H1 (cell line): Measurements from ENCODE around the gene SEC24B. TPM values are rescaled to one million over a fixed set of nuclear protein-coding genes. Genes with fewer than 3 reads are reported as not detected.

ENCODE experiments used
- polyA plus RNA-seq, 7 experiments: library from polyadenylated mRNA; depleted of rRNA in 3 of 7; stranded (reverse) in 5 of 7; unstranded in 2 of 7; fragments of >200 nt in 5 of 7; fragments of 200-250 nt in 2 of 7; gene quantifications; 1 replicate in 5 of 7; 2 replicates in 1 of 7; 4 replicates in 1 of 7; pipeline versions ENCODE4 v1.2.1 to v1.2.3, GENCODE V29; 2011 to 2013; ENCODE audit warnings: missing spikeins in 2 of 7, mixed read lengths in 2 of 7
- total RNA-seq: library from RNA; stranded (reverse); fragmentation: NEBNext Ultra II Directional; extraction: Animal tissue kit (Norgen Biotek cat#: 25700); gene quantifications from 2 replicates; pipeline ENCODE4 v1.2.1, GENCODE V29; 2021
- TF ChIP-seq, protein P1 (sequence below), 3 experiments: IDR thresholded peaks; 1 replicate in 2 of 3; 2 replicates in 1 of 3; pipeline versions ENCODE4 v1.5.1 to v1.6.1; 2011; ENCODE audit warnings: low read length in 3 of 3, mild to moderate bottlenecking in 3 of 3, inconsistent platforms in 2 of 3, low read depth in 1 of 3, moderate library complexity in 1 of 3; ENCODE audit not compliant: insufficient read depth in 1 of 3; ENCODE audit errors: control extremely low read depth in 1 of 3

Gene SEC24B
- total and polyA plus RNA-seq, 2 of the 8 experiments (the other 6 are each of a cell fraction or from before 2014, with no cell fraction given), result 25.6 to 30.9 TPM

DNA sequence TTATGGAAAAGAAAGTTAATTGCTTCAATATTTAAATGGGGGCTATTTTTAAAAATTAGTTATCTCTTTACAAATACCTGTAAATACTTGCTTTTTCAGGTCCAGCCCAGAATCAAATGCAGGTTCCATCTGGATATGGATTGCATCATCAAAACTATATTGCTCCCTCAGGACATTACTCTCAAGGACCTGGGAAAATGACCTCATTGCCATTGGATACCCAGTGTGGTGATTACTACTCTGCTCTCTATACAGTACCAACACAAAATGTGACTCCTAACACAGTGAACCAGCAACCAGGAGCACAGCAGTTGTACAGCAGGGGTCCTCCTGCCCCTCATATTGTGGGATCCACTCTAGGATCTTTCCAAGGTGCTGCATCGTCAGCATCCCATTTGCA lies 29.2 kb downstream of the SEC24B start (continued):
- TF ChIP-seq, protein P1, sequence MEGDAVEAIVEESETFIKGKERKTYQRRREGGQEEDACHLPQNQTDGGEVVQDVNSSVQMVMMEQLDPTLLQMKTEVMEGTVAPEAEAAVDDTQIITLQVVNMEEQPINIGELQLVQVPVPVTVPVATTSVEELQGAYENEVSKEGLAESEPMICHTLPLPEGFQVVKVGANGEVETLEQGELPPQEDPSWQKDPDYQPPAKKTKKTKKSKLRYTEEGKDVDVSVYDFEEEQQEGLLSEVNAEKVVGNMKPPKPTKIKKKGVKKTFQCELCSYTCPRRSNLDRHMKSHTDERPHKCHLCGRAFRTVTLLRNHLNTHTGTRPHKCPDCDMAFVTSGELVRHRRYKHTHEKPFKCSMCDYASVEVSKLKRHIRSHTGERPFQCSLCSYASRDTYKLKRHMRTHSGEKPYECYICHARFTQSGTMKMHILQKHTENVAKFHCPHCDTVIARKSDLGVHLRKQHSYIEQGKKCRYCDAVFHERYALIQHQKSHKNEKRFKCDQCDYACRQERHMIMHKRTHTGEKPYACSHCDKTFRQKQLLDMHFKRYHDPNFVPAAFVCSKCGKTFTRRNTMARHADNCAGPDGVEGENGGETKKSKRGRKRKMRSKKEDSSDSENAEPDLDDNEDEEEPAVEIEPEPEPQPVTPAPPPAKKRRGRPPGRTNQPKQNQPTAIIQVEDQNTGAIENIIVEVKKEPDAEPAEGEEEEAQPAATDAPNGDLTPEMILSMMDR (IDR thresholded peaks at IDR 0.05; ENCODE audit: control extremely low read depth in 1 of 3, insufficient read depth in 1 of 3, low read depth in 1 of 3, low read length in 3 of 3), result no peak
